GM08714 (cell line): ENCODE measurements around the gene RNGTT.

Experiments used
- H3K4me3 ChIP-seq: fragments of 200-500 bp; sonication (Bioruptor generic); 2 replicates; pipeline ENCODE4 v1.5.1; 2014; ENCODE audit warnings: mild to moderate bottlenecking, low read length, inconsistent platforms
- ZNF274 ChIP-seq: IDR thresholded peaks from 2 replicates; pipeline ENCODE4 v1.6.1; 2012; ENCODE audit warnings: mild to moderate bottlenecking, low read depth, low read length

The RNGTT gene

DNA sequence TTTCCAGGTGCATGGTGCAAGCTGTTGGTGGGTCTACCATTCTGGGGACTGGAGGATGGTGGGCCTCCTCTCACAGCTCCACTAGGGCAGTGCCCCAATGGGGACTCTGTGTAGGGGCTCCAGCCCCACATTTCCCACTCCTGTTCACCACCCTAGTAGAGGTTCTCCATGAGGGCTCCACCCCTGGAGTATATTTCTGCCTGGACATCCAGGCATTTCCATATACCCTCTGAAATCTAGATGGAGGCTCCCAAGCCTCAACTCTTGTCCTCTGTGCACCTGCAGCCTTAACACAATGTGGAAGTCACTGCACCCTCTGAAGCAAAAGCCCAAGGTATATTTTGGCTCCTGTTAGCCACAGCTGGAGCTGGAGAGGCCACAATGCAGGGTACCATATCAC is 393.5 kb downstream of the RNGTT start:
- no peak overlapping the region for H3K4me3 ChIP-seq
- TF ChIP-seq ZNF274, result no peak

DNA sequence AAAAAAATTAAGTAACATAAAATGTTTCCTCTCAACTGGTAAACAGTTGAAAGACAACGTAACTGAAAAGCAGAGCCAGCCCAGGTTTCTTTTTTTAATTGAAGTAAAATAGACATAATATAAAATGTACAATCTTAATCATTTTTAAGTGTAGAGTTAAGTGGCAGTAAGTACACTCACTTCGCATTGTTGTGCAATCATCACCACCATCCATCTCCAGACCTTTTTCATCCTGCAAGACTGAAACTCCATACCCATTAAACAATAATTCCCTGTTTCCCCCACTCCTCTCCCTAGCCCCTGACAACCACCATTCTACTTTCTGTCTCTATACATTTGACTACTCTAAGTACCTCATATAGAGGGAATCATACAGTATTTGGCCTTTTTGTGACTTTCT is 395.7 kb downstream of the RNGTT start:
- no peak overlapping the region for H3K4me3 ChIP-seq
- no peak for TF ChIP-seq ZNF274

DNA sequence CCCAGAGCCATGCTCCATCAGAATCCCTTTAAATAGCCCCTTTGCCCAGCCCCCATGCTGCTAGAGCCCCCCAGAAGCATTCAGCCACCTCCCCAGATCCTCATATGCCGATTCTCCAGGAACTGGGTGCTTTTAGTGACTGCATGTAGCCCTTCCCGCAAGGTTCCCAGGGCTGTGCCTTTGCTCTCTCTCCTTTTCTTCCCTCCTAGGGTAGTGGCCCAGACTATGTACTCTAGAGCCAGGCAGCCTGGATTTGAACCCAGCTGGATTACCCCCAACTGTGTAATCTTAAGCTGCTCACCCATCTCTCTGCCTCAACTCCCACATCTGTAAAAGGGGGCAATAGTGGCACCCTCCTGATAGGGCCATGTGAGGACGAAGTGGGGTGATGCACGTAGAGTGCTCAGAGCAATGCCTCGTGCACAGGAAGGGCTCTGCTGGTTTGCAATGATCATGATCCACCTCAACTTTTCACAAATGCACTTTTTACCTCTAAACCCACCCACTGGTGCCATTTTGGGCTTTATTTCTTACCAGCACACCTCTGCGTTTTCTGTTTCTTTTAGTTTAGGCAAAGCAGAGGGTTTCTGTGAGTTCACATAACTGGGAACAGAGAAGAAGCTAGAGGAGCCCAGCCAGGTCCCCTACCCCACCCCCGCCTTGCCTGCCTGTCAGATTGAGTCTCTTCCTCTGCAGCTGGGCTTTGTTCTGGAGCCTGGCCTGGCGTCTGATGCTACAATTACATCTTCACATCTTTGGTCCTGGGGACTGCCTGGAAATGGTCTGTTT is 396.5 kb downstream of the RNGTT start:
- no peak for TF ChIP-seq ZNF274
- H3K4me3 ChIP-seq, result no peak overlapping the region

DNA sequence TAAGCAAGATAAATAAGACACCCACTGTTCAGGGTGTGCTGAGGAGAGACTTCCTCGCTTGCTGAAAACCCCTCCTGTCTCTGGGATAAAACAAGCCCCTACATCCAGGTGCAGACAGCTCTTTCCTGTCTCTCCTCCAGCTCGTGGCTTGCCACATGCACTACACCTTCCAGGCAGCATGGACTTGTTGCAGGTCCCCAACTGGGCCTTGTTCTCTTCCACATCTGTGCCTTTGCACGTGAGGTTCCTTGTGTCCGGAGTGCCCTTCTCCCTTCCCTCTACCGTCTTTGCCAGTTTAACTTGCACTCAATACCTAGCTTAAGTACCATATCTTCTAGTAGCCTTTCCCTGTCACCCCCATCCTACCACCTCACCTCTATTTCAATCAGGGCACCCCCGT is 397.6 kb downstream of the RNGTT start:
- H3K4me3 ChIP-seq, result no peak overlapping the region
- no peak for TF ChIP-seq ZNF274

DNA sequence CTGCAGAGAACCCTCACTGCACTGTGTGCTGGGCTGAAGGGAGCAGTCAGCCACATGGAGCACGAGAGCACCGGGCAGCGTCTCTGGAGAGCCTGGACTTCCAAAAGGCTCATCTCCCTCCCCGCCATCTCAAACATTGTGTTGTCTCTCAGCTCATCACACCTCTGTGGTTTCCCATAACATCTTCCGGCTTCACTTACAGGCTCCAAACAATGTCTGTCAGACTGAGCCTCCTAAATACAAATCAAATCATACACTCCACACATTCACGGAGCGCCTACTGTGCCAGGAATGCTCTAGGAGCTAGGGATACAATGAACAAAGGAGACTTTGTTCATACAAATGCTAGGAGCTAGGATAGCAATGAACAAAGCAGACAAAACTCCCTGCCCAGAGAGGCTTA is 398.0 kb downstream of the RNGTT start:
- H3K4me3 ChIP-seq, result no peak overlapping the region
- TF ChIP-seq ZNF274, result no peak

DNA sequence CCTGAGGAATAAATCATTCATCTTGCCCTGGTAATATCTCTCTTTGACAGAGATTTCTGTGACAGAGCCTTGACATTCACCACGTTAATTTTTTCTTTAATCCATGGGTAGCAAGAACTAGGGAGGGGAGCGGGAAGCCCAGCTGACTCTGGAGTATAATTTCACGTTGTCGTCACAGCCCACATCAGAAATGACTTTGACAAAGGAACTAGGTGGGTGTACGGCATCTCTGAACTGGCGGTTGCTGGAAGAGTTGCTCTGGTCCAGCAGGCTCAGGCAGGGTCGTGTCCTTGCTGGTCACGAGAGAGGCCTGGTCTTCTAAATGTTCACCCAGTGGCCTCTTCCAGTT is 400.2 kb downstream of the RNGTT start:
- TF ChIP-seq ZNF274, result no peak
- no peak overlapping the region for H3K4me3 ChIP-seq

DNA sequence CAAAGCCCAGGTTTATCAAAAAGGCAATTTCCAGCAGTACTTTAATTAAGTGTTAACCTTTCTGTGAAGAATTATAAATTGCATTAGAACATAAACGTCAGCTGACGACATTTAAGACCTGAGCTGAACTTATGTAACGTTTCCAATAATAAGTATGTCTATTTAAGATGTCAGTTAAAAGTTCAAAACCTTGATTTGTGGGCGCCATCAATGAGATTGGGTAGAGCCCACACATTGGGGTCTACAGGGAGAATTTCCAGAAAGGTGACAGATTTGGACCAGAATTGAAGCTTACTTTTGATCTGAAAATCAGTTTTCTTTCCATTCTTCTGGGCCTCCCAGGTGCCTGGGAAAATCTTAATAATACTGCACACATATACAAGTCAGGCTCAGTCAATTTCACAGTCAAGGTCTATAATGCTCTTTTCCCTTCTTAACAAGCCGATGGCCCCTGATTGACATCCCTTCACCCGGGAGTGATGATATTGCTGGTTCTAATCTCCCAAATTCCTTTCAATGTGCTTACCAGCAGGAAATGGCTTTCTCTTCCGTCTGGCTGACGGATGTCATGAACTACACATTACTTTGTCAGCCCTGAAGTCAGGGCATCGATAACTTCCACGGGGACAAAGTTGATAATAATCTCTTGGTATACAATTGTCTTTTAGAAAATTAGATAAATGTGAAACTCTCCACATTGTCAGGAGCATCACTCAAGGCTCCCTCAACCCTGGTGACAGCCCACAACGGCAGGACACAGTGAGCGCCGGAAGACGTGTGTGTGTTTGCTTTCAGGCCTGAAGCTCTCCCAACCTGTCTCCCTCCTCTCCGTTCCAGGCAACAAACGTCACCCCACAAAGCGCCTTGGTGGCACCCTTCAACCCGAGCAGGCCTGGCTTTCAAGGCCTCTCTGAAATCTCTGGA is 400.8 kb downstream of the RNGTT start:
- no peak overlapping the region for H3K4me3 ChIP-seq
- TF ChIP-seq ZNF274, result no peak

DNA sequence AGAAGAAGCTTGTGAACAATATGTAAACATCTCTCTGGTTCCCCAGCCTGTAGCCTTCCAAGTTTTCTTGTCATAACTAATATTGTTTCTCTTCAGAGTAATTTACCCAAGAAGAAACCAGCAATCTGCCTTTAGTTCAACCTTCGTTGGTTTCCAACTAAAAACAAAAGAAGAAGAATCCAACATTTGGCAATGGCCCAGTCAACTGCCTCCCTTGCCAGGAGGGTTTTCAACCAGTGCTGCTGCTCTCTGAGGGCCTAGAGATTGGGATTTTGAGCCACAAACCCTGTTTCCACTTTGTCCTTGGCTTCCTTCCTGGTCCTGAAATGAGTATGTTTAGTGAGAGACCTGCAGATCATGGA is 401.5 kb downstream of the RNGTT start:
- TF ChIP-seq ZNF274, result no peak
- no peak overlapping the region; the same call in 1 of the 2 replicates for H3K4me3 ChIP-seq

DNA sequence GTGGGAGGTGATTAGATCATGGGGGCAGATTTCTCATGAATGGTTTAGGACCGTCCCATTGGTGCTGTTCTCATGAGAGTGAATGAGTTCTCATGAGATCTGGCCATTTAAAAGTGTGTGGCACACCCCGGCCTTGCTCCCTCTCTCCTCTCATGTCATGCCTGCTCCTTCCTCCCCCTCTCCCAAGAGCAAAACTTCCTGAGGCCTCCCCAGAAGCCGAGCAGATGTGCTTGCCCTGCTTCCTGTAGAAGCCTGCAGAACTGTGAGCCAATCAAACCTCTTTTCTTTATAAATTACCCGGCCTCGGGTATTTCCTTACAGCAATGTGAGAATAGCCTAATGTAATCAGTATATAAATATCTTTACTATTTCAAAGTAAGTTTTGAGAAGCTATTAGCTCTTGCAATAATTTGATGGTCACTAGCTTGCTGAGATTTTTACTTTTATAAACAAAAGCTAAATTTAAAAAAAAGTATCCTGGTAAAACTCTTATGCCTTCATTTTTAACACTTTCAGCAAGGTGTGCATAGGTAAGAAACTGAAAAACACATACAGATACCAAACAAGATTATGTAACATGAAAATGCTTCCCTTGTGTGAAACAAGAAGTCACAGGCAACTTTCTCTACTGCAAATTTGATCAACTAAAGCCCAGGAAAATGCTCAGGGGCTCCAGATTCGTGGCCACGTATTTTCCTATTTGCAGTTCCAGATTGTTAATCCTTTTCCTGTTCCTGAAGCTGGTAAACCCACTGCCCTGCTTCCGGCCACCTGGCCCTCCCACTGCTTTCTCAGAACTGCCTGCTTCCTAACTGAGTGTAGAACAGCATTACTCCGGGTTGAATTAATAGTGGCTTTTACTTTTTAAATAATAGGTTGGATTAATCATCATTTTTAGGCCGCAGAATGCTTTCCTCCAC is 402.1 kb downstream of the RNGTT start:
- H3K4me3 ChIP-seq, result no peak overlapping the region; the same call in 1 of the 2 replicates
- TF ChIP-seq ZNF274, result no peak
